ENCODE results near the gene CCDC187.
A peak's percentile ranks its signal among the peaks of the same experiment; 100 is the strongest.

CCDC187 gene

DNA sequence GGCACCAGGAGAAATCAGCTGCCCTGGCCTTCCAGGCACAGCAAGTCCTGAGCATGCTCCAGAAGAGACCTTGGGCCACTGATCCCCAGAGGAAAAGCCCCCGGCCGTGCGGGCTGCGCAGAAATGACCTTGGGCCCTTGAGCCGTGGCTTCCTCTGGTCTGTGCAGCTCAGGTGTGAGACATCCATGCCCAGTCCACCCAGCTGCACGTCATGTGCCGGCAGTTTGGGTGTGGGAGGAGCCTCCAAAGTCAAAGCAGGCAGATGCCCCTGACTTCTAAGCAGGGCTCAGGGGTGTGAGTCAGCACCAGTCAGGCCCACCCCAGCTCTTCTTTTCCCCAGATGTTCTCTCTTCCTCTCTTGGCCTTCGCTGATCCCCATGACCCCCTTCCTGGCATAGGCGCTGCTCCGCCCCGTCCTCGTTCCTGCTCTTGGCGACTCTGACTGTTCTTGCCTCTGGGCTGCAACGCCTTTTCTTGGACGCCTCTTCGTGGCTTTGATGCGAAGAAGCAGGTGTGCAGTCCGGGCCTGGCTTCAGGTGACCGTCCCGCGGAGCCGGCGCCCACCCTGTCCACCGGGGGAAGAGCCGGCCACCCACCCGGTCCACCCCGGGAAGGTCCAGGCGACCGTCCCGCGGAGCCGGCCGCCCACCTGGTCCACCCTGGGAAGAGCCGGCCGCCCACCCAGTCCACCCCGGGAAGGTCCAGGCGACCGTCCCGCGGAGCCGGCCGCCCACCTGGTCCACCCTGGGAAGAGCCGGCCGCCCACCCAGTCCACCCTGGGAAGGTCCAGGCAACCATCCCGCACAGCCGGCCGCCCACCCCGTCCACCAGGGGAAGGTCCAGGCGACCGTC, 52.4 kb downstream of the CCDC187 start:
- DNase-seq, result no peak

DNA sequence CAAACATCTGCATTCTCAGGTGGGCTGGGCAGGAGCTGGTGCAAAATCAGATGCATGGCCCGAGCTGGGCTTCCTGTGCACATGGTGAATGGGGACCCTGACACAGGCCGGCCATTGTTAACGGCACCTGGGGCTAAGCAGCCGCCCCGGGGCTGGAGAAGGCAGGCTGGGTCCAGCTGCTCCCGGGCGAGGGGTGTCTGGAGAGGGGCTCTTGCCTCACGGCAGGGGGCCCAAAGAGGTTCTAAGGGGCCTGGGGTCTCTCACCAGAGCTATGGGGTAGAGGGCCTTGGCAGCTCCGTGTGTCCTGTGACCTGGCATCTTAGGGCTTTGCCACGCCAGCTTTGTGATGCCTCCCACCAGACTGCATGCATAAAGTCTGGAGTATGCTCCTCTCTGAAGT, 53.2 kb downstream of the CCDC187 start:
- DNase-seq, result no peak

GRCh38 chr9:136249877-136250559, 53.9 kb downstream of the CCDC187 start:
- DNase-seq, result no peak

- DNase-seq, result no peak
Measured at GRCh38 chr9:136248951-136249876, 54.7 kb downstream of the CCDC187 start.

DNA sequence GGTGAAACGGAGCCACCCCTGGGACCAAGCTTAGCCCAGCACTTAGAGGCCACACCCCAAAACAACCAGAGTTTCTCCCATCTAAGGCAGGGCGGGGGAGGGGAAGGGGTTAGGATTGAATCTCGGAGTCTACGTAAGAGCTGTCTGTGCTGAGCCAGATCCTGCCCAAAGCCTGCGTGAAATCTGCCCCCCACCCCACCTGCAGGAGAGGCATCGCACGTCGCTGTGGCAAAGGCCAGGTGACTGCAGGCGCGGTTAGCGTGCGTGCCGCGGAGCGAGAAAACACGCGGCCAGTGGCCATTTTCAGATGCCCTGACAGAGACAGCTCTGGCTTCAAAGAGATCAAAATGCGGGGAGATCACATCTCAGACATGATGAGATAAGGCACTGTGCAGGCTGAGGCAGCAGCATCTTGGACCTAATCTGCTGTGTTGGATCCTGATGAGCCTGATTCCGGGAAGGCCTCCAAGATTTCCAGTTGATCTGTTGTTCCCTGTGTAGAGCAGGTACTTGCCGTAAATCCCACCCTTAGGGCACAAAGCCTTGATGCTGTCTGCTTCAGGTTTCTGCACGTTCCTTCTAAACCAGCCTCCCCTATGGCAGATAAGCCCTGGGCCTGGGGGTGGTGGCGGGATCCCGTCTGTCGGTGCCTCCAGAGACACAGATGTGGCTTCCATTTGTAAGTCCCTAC, 55.8 kb downstream of the CCDC187 start:
- DNase-seq, result no peak

GRCh38 chr9:136247551-136247916, 56.4 kb downstream of the CCDC187 start:
- DNase-seq, result no peak

DNA sequence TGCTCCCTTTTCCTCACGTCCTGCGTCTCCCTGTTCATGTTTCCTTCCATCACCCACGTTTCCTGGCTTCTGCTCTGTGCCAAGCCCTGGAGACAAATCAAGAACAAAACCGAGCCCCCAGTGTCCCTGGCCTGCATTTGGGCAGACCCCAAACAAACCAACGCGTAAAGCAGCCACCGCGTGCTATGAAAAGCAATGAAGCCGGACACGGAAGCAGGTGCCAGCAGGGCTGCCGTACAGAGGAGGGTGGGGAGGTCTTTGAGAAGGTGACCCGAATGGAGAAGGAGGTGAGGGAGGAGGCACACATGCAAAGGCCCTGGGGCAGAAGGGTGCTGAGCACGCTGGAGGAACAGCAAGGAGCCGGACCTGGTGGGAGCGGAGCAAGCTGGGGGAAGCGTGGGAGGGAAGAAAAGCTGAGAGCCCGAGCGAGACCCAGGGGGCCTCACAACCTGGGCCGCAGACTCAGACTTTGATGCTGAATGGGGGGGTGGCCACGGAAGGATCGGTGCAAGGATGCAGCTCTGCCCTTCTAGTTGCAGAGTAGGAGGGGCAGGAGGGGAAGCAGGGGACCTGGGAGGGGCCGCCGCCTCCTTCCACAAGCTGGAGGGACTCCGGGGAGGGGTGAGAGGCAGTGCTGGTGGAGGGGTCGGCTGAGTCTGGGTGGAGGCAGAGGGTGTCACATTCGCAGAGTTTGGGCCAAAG, 56.9 kb downstream of the CCDC187 start:
- no peak for DNase-seq

- peak; percentile 51 for DNase-seq
Measured at GRCh38 chr9:136245219-136246150, 58.4 kb downstream of the CCDC187 start, which contains the start of gene QSOX2. Gene QSOX2 (minus strand): TSS chr9:136245812. CDS start chr9:136245803, 9 bp downstream.

GRCh38 chr9:136244969-136245218, 59.0 kb downstream of the CCDC187 start:
- DNase-seq, result no peak

DNA sequence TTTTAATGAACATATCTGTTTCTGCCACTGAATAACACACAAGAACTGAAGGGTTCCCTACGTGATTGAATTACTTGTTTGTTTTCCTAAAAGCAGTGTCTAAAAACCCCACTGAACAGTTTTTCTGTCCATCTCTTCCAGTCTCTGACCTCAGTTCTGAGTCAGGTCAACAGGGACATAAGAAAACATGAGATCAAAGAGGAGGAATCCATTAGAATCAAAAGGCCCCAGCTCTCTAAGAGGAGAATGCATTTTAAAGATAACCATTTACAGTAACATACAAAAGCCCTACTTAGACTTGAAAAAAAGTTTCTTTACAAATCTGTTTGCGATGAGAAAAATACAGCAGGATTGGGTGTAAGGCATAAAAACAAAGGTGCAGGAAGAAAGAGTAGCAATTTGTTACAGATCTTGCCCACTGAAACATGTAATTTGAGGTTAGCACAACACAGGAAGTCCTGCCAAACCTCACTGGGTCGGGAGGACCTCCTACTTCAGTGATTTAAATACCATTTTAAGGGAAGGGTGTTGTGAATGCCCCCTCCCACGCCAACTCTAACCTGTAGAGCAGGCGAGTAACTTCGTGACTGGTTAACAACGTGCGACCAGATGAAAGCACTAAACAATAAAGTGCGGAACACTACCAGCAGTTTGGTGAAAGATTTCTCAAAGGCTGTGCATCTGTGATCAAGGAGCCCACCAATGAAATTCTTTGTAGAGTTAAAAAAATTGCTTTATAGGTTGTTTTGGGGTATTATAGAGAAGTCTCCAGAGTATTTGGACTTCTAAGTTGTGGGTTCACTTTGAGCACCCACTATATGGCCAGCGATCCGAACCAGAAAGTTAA, 59.5 kb downstream of the CCDC187 start:
- no peak for DNase-seq

DNA sequence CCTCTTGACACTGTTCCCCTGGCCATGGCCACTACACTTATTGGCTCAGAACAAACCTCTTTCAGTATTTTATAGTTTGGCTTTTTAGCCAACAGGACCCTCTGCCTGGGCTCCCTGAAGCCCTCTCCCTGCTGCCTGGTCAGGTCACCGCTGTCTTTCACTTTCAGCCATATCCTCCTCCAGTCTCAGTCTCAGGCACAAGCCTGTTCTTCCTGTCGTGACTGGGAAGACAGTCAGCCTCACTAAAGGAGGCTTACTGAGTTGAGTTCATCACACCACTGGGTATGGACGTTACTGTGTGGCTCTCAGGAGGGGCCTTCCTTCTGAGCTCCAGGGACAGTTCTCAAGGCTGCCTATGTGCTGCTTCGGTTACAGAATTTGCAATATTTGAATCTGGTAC, 60.3 kb downstream of the CCDC187 start:
- DNase-seq, result no peak

- DNase-seq, result no peak
Measured at GRCh38 chr9:136242918-136243525, 60.9 kb downstream of the CCDC187 start.

DNA sequence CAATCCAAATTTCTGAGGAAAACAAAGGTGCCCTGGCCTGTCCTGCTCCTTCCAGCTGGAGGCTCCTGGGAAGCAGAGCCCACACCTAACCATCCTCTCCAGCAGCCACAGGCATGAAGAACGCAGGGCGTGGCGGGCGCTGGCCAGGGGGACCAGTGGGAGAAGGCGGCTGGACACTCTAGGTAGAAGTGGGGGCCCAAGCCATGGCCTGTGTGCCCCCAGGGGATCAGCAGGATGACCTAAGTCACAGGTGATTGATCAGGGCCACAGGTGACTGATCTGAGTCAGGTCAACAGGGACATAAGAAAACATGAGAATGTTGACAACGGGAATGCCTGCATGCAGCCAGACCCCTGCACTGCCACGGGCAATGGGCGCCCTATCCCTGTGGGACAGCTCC, 61.6 kb downstream of the CCDC187 start:
- DNase-seq, result no peak

- no peak for DNase-seq
Measured at GRCh38 chr9:136241542-136241941, 62.4 kb downstream of the CCDC187 start.

DNA sequence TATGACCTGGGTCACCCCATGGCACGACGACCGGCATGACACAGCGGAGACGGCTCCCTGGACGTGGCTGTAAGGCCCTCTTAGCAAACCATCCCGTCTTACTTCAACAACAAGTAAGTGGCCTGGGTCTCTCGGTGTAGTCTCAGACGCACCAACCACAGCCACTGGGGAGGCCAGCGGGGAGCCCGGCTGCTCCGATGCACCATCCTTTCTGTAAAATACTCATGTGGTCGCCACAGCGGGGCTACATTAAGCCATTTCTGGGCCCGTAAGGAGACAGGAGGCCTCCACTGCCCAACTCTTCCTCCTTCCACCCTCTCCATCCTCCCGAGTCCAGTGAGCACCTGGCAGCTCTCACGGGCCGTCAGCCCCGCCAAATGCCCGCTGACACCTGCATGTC, 63.0 kb downstream of the CCDC187 start:
- no peak for DNase-seq

GRCh38 chr9:136239983-136240330, 63.9 kb downstream of the CCDC187 start:
- no peak for DNase-seq

GRCh38 chr9:136239135-136239982, 64.5 kb downstream of the CCDC187 start:
- peak; percentile 36 for DNase-seq

- DNase-seq, result no peak
Measured at GRCh38 chr9:136238342-136238732, 65.6 kb downstream of the CCDC187 start.
